Lower lobe of right lung (tissue), 2 donors: Measurements from ENCODE around the gene ACYP2. TPM values are rescaled to one million over a fixed set of nuclear protein-coding genes. Genes with fewer than 3 reads are reported as not detected.
"Not testable (repeated sequence)": the region's sequence is repeated elsewhere in the genome, so short reads cannot be mapped to it uniquely, and the experiment has no call there.

Experiments used
- ATAC-seq, 2 donors: fragments of 200-7000 bp; cut with Tn5 transposase; one replicate each; pipeline ENCODE4 v1.9.1; 2020 to 2022; ENCODE audit warnings: mild to moderate bottlenecking in 2 of 2, moderate library complexity in 2 of 2
- DNase-seq: peaks from one replicate; pipeline ENCODE4 v3.0.0-alpha.2; 2020
- H3K27ac ChIP-seq: fragments of 200-600 bp; one replicate; pipeline ENCODE4 v1.8.0; 2022
- H3K27me3 ChIP-seq: fragments of 200-600 bp; one replicate; pipeline ENCODE4 v1.8.0; 2022; ENCODE audit warnings: low read depth
- H3K36me3 ChIP-seq: fragments of 200-600 bp; one replicate; pipeline ENCODE4 v1.8.0; 2022; ENCODE audit warnings: mild to moderate bottlenecking
- H3K4me1 ChIP-seq: fragments of 200-600 bp; one replicate; pipeline ENCODE4 v1.8.0; 2022
- H3K4me3 ChIP-seq: fragments of 200-600 bp; one replicate; pipeline ENCODE4 v1.8.0; 2022; ENCODE audit warnings: mild to moderate bottlenecking
- H3K9me3 ChIP-seq: fragments of 200-600 bp; one replicate; pipeline ENCODE4 v1.8.0; 2022
- intact Hi-C: fragments of 100-400 bp; cut with DNase I; formaldehyde crosslinking; loops from one replicate; pipeline ENCODE4 v1.11.0; 2022
- total RNA-seq: library from RNA; stranded (reverse); fragmentation: NEBNext Ultra II Directional; extraction: Animal tissue kit (Norgen Biotek cat#: 25700); gene quantifications from one replicate; pipeline ENCODE4 v1.2.1, GENCODE V29; 2021
- TF ChIP-seq, protein P1 (sequence below): fragments of 200-600 bp; IDR thresholded peaks from one replicate; pipeline ENCODE4 v1.8.0; 2022; ENCODE audit warnings: antibody characterized with exemption, mild to moderate bottlenecking
- donor health status: DM: no; HTN: yes; CAD: no; lungs with severe emphysema.

The ACYP2 gene
- total RNA-seq, 1 donor from 2014 or later, result 15.3 TPM

DNA sequence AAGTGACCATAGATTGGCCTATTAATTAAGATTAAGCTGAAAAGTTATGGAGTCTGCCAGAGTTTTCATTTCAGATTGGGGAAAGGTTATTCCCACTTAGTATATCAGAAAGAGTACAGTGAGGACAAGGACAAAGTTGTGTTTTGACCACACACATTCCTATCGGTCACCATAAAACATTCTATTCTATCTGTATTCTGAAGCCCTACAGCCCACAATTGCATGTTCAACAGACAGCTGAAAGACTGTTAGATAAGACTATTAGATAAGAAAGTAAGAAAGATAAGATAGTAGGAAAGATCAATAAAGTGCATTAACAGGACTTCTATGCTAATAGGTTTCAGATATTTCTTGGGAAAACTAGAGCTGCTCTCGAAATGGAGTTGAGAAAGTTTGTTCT lies 26.7 kb upstream of the ACYP2 start:
- no peak for ATAC-seq

DNA sequence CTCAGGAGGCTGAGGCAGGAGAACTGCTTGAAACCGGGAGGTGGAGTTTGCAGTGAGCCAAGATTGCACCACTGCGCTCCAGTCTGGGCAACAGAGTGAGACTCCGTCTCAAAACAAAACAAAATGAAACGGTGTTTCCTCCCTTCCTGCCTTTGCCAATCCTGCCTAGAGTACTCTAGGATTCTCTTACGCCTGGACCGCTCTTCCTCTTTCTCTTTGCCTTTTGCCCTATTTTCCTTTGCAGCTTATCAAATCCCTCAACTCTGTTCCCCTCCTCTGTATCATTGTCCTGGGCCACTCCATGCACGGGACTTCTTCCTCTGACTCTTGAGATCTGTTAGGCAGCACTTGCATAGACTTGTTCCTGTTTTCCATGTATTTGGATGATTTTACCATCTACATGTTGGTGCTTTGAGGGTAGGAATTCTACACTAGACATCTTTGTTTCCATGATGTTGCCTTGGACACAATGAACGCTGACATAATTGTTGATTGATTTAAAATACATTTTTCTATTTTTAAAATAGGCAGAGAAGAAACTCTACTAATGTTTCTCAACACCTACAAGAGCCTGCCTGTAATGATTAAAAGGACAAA lies 24.8 kb upstream of the ACYP2 start:
- Histone ChIP-seq H3K4me1 (peaks cover 4% of the 10 kb centered on the region), H3K27me3 (no peaks in the 10 kb centered on the region), H3K9me3 (no peaks in the 10 kb centered on the region), H3K27ac (no peak overlapping the region), H3K4me3 (no peak overlapping the region), H3K36me3 (no peaks in the 10 kb centered on the region)
- intact Hi-C loops, result no loop called here
- TF ChIP-seq, protein P1, sequence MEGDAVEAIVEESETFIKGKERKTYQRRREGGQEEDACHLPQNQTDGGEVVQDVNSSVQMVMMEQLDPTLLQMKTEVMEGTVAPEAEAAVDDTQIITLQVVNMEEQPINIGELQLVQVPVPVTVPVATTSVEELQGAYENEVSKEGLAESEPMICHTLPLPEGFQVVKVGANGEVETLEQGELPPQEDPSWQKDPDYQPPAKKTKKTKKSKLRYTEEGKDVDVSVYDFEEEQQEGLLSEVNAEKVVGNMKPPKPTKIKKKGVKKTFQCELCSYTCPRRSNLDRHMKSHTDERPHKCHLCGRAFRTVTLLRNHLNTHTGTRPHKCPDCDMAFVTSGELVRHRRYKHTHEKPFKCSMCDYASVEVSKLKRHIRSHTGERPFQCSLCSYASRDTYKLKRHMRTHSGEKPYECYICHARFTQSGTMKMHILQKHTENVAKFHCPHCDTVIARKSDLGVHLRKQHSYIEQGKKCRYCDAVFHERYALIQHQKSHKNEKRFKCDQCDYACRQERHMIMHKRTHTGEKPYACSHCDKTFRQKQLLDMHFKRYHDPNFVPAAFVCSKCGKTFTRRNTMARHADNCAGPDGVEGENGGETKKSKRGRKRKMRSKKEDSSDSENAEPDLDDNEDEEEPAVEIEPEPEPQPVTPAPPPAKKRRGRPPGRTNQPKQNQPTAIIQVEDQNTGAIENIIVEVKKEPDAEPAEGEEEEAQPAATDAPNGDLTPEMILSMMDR, result no peak
- ATAC-seq (peak; percentile 34 to 55), DNase-seq (no peak)

More for the DNA sequence above, 26.7 kb upstream of the ACYP2 start:
- Histone ChIP-seq H3K4me3 (no peak overlapping the region), H3K4me1 (peaks cover 4% of the 10 kb centered on the region), H3K27ac (no peak overlapping the region), H3K27me3 (no peaks in the 10 kb centered on the region), H3K9me3 (no peaks in the 10 kb centered on the region), H3K36me3 (no peaks in the 10 kb centered on the region)
- TF ChIP-seq, protein P1, result no peak
- no peak for DNase-seq
- intact Hi-C loops, result no loop called here

DNA sequence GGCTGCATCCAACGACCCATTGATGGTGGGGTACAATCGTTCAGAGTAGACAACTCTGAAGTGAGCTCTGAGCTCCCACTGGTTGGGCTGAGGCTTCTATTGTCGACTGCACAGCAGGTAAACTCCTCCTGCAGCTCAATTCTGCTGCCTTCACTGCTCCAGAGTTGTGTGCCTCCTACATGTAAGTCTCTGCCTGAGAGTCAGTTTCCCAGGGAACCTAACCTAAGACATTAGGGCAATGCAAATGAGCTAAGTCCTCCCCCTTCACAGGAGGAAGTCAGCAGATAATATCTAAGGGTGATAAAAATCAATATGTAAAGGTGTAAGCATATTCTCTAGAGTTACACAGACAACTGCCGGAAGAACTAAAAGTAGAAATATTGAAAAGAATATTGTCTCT lies 22.5 kb upstream of the ACYP2 start:
- DNase-seq, result no peak
- ATAC-seq, result no peak
- H3K9me3 ChIP-seq, result no peaks in the 10 kb centered on the region
- intact Hi-C loops, result no loop called here
- no peak overlapping the region for H3K4me3 ChIP-seq
- TF ChIP-seq, protein P1, result no peak
- H3K36me3 ChIP-seq, result no peaks in the 10 kb centered on the region
- H3K27me3 ChIP-seq, result no peaks in the 10 kb centered on the region
- peaks cover 4% of the 10 kb centered on the region for H3K4me1 ChIP-seq
- H3K27ac ChIP-seq, result no peak overlapping the region

DNA sequence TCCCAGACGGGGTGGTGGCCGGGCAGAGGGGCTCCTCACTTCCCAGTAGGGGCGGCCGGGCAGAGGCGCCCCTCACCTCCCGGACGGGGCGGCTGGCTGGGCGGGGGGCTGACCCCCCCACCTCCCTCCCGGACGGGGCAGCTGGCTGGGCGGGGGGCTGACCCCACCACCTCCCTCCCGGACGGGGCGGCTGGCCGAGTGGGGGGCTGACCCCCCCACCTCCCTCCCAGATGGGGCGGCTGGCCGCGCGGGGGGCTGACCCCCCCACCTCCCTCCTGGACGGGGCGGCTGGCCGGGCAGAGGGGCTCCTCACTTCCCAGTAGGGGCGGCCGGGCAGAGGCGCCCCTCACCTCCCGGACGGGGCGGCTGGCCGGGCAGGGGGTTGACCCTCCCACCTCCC lies 20.0 kb upstream of the ACYP2 start:
- intact Hi-C loops, DNase-seq, H3K27me3 ChIP-seq, H3K4me3 ChIP-seq, H3K9me3 ChIP-seq, H3K4me1 ChIP-seq, H3K36me3 ChIP-seq, ATAC-seq, H3K27ac ChIP-seq: not testable (repeated sequence)

DNA sequence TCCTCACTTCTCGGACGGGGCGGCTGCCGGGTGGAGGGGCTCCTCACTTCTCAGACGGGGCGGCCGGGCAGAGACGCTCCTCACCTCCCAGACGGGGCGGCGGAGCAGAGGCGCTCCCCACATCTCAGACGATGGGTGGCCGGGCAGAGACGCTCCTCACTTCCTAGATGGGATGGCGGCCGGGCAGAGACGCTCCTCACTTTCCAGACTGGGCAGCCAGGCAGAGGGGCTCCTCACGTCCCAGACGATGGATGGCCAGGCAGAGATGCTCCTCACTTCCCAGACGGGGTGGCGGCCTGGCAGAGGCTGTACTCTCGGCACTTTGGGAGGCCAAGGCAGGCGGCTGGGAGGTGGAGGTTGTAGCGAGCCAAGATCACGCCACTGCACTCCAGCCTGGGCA lies 19.3 kb upstream of the ACYP2 start:
- H3K36me3 ChIP-seq, DNase-seq, H3K4me1 ChIP-seq, H3K9me3 ChIP-seq, H3K27me3 ChIP-seq, H3K4me3 ChIP-seq, intact Hi-C loops, ATAC-seq, H3K27ac ChIP-seq: not testable (repeated sequence)

DNA sequence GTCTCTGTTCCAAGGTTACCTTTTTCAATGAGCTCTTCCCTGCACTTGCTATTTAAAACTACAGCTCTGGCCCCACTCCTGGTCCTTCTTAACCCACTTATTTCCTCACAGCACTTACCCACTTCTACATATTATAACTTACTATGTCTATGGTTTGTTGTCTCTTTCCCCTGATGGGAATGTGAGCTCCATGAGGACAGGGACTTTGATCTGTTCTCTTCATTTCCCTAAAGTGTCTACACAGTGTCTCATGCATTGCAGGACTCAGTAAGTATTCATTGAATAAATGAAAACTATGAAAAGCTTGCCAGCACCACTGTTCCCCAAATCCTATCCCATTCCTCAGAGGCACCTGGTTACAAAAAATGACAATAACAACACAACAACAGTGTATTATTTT lies 18.3 kb upstream of the ACYP2 start:
- Histone ChIP-seq H3K27me3 (no peaks in the 10 kb centered on the region), H3K36me3 (no peaks in the 10 kb centered on the region), H3K4me3 (no peak overlapping the region), H3K9me3 (no peaks in the 10 kb centered on the region), H3K4me1 (peaks cover 5% of the 10 kb centered on the region), H3K27ac (no peak overlapping the region)
- TF ChIP-seq, protein P1, result no peak
- intact Hi-C loops, result no loop called here
- no peak for ATAC-seq
- DNase-seq, result no peak

DNA sequence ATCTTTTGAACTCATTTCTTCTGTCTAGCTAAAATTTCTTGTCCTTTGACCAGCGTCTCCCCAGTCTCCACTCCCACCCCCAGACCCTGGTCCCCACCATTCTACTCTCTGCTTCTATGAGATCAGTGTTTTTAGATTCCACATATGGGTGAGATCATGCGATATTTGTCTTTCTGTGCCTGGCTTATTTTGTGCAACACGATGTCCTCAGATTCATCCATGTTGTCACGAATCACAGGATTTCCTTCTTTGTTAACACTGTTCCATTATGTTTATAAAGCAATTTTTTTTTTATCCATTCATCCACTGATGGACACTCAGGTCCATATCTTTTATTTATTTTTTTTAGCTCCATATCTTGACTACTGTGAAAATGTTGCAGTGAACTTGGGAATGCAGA lies 16.0 kb upstream of the ACYP2 start:
- TF ChIP-seq, protein P1, result no peak
- Histone ChIP-seq H3K4me3 (no peak overlapping the region), H3K27ac (no peak overlapping the region), H3K36me3 (no peaks in the 10 kb centered on the region), H3K4me1 (peaks cover 14% of the 10 kb centered on the region), H3K27me3 (no peaks in the 10 kb centered on the region), H3K9me3 (no peaks in the 10 kb centered on the region)
- DNase-seq, result no peak
- intact Hi-C loops, result no loop called here
- ATAC-seq, result no peak
